ENCODE measurements around the gene EPB41L1. TPM values are rescaled to one million over a fixed set of nuclear protein-coding genes. Genes with fewer than 3 reads are reported as not detected.

The EPB41L1 gene
- total RNA-seq, 1 donor from 2014 or later, result 2.1 TPM

DNA sequence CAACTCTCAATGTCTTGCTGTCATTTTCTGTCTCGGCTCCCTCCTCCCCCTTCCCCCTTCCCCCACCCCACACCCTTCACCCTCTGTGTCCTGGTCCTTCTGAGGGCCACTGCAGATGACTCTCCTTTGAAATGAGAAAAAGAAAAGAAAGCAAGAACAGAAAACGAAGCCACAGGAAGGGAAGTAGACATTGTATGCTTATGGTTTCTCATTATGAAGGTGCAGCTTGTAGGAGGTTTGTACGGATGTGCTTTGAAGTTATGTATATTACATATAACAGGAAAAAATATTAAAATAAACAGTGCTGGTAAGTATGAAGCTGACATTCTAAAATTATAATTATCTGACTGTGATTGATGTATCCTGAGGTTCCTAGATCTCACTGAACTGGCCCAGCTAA lies 75.5 kb downstream of the EPB41L1 start:
- H3K27me3 ChIP-seq (ENCODE audit: control insufficient read depth, insufficient read depth, low read length), result no peaks in the 10 kb centered on the region
- no peaks in the 10 kb centered on the region for H3K36me3 ChIP-seq (ENCODE audit: control insufficient read depth, insufficient read depth, low read length)
- TF ChIP-seq, protein P1, sequence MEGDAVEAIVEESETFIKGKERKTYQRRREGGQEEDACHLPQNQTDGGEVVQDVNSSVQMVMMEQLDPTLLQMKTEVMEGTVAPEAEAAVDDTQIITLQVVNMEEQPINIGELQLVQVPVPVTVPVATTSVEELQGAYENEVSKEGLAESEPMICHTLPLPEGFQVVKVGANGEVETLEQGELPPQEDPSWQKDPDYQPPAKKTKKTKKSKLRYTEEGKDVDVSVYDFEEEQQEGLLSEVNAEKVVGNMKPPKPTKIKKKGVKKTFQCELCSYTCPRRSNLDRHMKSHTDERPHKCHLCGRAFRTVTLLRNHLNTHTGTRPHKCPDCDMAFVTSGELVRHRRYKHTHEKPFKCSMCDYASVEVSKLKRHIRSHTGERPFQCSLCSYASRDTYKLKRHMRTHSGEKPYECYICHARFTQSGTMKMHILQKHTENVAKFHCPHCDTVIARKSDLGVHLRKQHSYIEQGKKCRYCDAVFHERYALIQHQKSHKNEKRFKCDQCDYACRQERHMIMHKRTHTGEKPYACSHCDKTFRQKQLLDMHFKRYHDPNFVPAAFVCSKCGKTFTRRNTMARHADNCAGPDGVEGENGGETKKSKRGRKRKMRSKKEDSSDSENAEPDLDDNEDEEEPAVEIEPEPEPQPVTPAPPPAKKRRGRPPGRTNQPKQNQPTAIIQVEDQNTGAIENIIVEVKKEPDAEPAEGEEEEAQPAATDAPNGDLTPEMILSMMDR (IDR thresholded peaks at IDR 0.05; ENCODE audit: insufficient read depth, low read length, severe bottlenecking), result no peak
- H3K4me3 ChIP-seq (ENCODE audit: low read depth, low read length), result no peak overlapping the region
- FAIRE-seq (no peak), DNase-seq (ENCODE audit: low read depth) (no peak)

DNA sequence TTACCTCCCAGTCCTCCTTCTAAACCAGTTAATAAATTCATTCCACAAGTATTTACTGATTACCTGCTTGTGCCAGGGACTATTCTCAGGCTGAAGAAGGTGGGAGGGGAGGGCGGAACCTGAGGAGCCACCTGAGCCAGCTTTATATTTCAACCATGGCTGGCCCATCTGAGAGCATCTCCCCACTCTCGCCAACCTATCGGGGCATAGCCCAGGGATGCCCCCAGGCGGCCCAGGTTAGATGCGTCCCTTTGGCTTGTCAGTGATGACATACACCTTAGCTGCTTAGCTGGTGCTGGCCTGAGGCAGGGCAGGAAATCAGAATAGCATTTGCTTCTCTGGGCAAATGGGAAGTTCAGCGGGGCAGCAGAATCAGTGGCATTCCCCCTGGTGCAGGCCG lies 76.8 kb downstream of the EPB41L1 start:
- FAIRE-seq (no peak), DNase-seq (ENCODE audit: low read depth) (no peak)
- H3K27me3 ChIP-seq (ENCODE audit: control insufficient read depth, insufficient read depth, low read length), result no peaks in the 10 kb centered on the region
- TF ChIP-seq, protein P1 (IDR thresholded peaks at IDR 0.05; ENCODE audit: insufficient read depth, low read length, severe bottlenecking), result no peak
- H3K4me3 ChIP-seq (ENCODE audit: low read depth, low read length), result no peak overlapping the region
- H3K36me3 ChIP-seq (ENCODE audit: control insufficient read depth, insufficient read depth, low read length), result no peaks in the 10 kb centered on the region

DNA sequence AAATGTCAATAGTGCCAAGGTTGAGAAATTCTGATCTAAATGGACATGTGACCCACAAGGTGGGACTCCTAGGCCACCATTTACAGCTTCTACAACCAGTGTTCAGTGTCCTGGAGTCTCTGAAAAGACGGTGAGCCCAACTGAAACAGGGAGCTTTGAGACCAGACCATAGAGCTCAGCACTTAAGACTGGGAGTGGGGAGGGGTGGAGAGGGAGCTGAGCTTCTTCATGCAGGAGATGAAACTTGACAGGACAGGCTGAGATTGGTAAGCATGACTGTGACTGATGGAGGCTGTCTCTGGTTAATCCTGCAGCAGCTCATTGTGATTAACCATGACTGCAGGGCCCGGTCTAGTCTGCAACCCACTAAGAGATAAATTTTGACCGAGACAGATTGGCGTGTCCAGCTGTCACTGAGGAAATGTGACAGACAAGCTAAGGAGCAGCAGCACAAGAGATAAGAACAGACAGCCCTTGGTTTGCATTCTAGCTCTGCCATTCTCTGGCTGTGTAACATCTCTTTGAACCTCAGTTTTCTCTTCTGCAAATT lies 80.3 kb downstream of the EPB41L1 start:
- H3K4me3 ChIP-seq (ENCODE audit: low read depth, low read length), result no peak overlapping the region
- no peak for FAIRE-seq
- no peak for DNase-seq (ENCODE audit: low read depth)
- no peaks in the 10 kb centered on the region for H3K36me3 ChIP-seq (ENCODE audit: control insufficient read depth, insufficient read depth, low read length)
- TF ChIP-seq, protein P1 (IDR thresholded peaks at IDR 0.05; ENCODE audit: insufficient read depth, low read length, severe bottlenecking), result no peak
- H3K27me3 ChIP-seq (ENCODE audit: control insufficient read depth, insufficient read depth, low read length), result no peaks in the 10 kb centered on the region

DNA sequence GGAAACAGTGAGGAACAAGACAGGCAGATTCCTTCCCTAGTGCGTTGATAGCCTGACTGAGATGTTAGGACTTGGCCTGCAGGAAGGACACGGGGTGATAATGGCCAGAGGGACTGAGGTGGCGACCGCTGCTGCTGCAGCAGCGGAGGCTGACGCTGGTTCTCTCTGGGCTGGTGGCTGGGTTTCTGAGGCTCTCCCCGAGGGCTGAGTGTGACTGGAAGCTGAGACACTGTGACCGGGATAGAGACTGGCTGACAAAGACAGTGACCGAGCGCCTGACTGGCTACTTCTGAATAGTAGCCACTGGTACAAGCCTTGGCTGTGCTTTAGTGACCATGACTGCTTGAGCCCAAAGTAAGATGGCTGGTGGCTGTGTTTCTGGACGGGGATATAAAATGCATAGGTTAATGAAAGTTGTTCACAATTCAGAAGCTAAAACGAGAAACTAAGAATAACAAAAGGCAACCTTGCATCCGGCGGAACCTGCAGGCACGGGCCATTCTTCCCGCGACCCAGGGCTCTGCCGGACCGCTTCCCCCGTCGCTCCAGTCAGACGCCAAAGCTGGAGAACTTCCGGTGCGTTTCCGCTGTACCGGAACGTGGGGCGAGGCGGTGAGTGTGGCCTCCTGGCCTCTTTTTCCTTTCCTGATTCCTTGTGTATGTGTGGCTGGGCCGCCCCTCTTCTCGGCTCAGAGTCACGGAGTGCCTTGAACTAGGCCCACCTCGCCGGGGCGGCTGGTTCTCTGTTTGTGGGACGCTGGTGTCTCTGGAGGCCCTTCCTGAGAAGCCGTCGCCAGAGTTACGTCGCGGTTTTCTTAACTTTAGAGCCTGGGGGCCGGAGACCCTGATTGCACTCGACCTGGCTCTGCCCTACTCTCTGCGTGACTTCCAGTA lies 81.6 kb downstream of the EPB41L1 start, which contains the start of gene AAR2:
Gene AAR2, plus strand, starts transcription at position 587 of the 894 bp plus-strand sequence. CDS start 3,391 bp downstream, outside the sequence.
- peaks cover 9% of the 10 kb centered on the region for H3K36me3 ChIP-seq (ENCODE audit: control insufficient read depth, insufficient read depth, low read length)
- no peak for FAIRE-seq
- peak within 1 kb of the TSS; percentile 74 for H3K4me3 ChIP-seq (ENCODE audit: low read depth, low read length)
- DNase-seq (ENCODE audit: low read depth), result peak; percentile 49
- TF ChIP-seq, protein P1 (IDR thresholded peaks at IDR 0.05; ENCODE audit: insufficient read depth, low read length, severe bottlenecking), result no peak
- H3K27me3 ChIP-seq (ENCODE audit: control insufficient read depth, insufficient read depth, low read length), result no peaks in the 10 kb centered on the region

DNA sequence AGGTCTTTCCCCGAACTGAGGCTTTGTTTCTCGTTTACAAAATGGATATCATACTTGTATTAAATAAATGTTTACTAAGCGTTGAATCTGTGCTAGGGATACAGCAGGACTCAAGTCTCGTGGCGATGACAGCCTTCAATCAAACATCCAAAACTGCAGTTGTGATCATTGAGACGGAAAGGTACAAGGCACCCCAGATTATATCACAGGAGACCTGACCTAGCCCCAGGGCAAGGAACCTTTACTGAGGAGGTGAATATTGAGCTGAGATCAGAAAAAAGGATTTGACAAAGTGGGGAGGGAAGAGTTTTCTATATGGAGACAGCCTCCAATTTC lies 82.2 kb downstream of the EPB41L1 start:
- no peaks in the 10 kb centered on the region for H3K27me3 ChIP-seq (ENCODE audit: control insufficient read depth, insufficient read depth, low read length)
- DNase-seq (ENCODE audit: low read depth) (peak; percentile 17), FAIRE-seq (no peak)
- TF ChIP-seq, protein P1 (IDR thresholded peaks at IDR 0.05; ENCODE audit: insufficient read depth, low read length, severe bottlenecking), result no peak
- H3K36me3 ChIP-seq (ENCODE audit: control insufficient read depth, insufficient read depth, low read length), result peaks cover 10% of the 10 kb centered on the region
- H3K4me3 ChIP-seq (ENCODE audit: low read depth, low read length), result peak overlapping the region; percentile 74
